HL-60/S4 (cell line): ENCODE results near the gene MYO5B.

Experiments used
- in situ Hi-C: fragments of 300-500 bp; cut with MboI; formaldehyde crosslinking; loops from 2 replicates; pipeline ENCODE4 v1.14.3; 2022; ENCODE audit warnings: low sequenced_read_pairs

The MYO5B gene

GRCh38 chr18:50154420-50154819 is 40.5 kb downstream of the MYO5B start:
- in situ Hi-C loops, result no loop called here

DNA sequence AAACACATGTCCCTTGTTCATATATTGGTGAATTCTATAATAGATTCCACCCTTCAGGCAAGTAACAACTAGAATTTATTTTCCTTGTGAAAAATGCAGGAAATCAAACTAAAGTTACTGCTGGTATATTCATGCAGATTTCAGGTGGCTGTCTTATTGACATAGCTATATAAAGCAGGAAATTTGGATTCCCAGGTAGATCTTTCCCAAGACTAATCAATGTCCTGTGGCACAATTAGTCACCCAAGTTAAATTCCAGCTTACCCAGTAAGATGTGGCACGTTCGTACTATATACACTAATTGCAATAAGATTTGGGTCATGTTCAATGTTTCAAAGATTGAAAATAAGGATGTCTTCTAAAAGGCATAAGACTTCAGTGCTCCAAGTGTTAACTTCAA is 42.0 kb downstream of the MYO5B start:
- in situ Hi-C loops, result no loop called here

GRCh38 chr18:50151926-50152325 is 43.0 kb downstream of the MYO5B start:
- in situ Hi-C loops, result no loop called here

GRCh38 chr18:50144540-50144939 is 50.4 kb downstream of the MYO5B start:
- in situ Hi-C loops, result no loop called here

DNA sequence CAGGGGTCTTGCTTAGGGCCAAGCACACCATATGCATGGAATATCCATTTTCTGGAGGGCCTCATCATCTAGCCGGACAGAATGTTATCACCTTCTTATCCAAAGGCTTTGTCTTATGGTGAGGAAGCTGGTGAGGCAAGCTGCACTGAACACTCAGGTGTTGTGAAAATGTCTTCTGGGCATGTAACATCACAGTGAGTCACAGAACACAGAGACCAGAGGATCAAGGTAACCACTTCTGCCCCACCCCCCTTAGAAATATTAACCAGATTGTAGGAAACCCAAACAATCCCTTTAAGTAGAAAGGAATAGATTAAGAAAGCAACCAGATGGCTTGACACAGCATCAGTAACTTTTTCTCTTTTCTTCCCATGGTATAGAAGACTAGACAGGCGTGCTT is 51.1 kb downstream of the MYO5B start:
- in situ Hi-C loops, result no loop called here

DNA sequence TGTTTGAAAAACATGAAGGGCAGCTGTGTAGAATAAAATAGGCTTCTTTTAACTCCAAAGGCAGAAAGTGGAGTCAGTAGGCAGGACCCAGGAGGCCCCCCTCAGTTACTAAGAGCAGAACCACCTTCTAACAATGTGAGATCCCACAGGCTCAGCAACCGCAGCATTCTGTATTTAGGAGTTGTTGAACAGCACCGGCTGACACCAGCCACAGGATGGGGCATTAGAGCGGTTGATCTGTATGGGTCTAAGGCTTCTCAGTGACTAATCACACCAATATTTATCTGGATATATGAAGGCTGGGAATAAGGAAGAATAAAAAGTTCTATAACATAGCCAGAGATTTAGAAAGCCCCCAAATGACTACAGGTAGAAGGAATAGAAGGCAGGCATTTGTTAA is 51.7 kb downstream of the MYO5B start:
- in situ Hi-C loops, result no loop called here

- in situ Hi-C loops, result no loop called here
These were observed 52.4 kb downstream of the MYO5B start for GRCh38 chr18:50142441-50143120.

GRCh38 chr18:50138181-50139064 is 56.5 kb downstream of the MYO5B start:
- in situ Hi-C loops, result no loop called here

GRCh38 chr18:50135903-50136302 is 59.0 kb downstream of the MYO5B start:
- in situ Hi-C loops, result no loop called here

DNA sequence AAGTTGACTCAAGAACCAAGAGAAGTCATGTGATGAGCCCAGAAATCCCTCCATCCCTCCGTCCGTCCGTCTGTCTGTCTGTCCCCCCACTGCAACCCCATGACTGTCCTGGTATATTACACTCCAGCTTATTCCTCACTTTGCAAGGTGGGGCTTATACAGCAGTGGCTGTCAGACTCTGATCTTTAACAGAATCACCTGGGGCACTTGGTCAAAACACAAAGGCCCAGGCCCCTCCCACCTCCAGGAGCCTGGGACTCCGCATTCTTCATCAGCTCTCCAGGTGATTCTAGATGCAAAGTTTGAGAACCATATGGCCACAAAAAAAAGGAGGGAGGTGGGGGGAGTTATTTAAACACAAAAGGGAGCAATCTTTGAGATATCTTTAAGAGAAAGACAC is 61.4 kb downstream of the MYO5B start:
- in situ Hi-C loops, result no loop called here

- in situ Hi-C loops, result no loop called here
These were observed 63.4 kb downstream of the MYO5B start for GRCh38 chr18:50131591-50131990.

DNA sequence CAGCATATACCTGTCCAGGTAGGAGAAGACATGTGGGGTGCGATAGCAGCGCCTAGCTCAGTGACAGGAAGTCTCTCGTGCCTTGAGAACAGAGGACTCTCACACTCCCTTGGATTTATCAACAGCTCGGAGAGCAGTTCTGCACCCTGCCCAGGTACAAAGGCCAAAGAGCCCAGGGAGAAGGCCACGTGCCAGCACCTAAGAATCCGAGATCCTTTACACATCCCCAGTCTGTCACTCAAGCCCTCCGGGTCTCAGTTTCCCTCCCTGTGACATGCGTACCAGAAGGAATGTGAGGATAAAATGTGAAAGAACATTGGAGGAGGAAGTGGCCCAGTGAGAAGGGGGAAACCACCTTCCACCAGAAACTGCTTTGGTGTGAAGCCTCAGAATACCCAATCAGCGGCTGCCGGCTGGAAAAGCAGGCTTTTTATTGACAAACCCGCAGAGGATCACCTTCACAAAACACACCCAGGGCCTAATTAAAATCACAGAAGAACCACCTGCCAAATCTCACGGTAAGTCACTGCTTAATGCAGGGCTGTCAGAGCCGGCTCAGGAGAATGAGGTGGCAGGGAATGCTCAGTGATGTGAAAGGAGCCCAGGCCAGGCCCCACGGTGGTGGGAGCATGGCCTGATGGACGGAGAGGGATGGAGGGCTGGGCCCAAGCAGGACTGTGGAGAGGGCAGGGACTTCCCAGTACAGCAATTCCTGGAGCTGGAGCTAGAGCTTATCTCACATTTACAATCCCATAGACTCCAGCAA is 66.3 kb downstream of the MYO5B start:
- in situ Hi-C loops, result no loop called here

- in situ Hi-C loops, result no loop called here
These were observed 67.3 kb downstream of the MYO5B start for GRCh38 chr18:50127516-50128210.

GRCh38 chr18:50126471-50126870 is 68.5 kb downstream of the MYO5B start:
- in situ Hi-C loops, result no loop called here

DNA sequence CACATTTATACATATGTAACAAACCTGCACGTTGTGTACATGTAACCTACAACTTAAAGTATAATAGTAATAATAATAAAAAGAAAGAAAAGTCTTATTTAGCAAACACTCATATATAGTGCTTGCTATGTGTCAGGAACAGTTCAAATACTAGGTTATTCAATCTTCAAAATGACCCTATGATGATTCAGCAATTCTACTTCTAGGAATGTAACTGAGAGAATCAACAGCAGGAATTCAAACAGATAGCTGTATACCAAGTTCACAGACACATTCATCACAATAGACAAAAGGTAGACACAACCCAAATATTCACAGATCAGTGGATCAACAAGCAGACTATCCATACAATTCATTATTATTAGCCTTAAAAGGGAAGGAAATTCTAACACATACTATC is 69.5 kb downstream of the MYO5B start:
- in situ Hi-C loops, result no loop called here

- in situ Hi-C loops, result no loop called here
These were observed 75.7 kb downstream of the MYO5B start for GRCh38 chr18:50119296-50119695.

- in situ Hi-C loops, result no loop called here
These were observed 77.1 kb downstream of the MYO5B start for GRCh38 chr18:50117863-50118262.

- in situ Hi-C loops, result no loop called here
These were observed 79.9 kb downstream of the MYO5B start for GRCh38 chr18:50115095-50115494.

DNA sequence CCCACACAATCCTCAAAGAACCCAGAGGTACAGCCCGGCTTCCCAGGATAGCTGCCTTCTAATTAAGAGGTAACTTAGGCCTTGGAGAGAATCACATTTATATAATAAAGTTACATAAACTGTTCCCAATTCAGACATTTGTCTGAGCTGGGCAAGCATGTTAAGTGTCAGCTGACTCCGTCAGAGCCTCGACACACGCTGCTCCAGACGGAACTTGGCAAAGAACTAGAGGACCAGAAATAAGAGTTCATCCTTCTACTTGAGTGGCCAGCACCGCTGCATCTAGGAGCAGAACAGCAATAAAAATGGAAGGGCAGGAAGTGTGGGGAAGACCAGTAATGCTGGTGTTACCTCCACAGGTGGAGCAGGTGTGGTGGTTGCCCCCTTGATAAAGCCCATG is 80.5 kb downstream of the MYO5B start:
- in situ Hi-C loops, result no loop called here

DNA sequence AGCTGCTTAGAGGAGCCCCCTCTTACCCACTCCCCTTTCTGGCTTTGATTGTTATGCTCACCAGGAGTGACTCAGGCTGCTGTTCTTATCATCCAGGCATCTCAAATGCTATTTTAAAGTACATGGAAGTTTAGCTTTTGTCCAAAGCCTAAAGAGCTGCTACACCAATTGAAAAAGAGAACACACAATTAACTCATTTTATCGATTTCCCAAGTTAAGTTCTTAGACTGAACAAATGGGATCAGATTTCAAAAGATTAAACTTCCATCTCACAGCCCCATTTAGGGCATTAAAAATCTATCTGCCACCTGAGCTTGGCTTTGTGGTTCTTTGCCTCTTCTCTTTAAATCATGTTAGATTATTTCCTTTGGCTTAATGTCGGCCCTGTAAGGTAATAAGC is 81.2 kb downstream of the MYO5B start:
- in situ Hi-C loops, result no loop called here

- in situ Hi-C loops, result no loop called here
These were observed 83.5 kb downstream of the MYO5B start for GRCh38 chr18:50111398-50111797.
